Fibroblast of mammary gland (primary cell): ENCODE data around the gene SLC30A5.

Experiments used
- DNase-seq: peaks from one replicate; pipeline ENCODE4 v3.0.0-alpha.2; 2010; ENCODE audit warnings: low read depth
- H3K4me3 ChIP-seq: 2 replicates; pipeline ENCODE4 v1.5.1; 2011; ENCODE audit warnings: low read depth, mild to moderate bottlenecking, low read length, moderate library complexity; ENCODE audit not compliant: control insufficient read depth
- CTCF ChIP-seq: conservative IDR thresholded peaks from 2 replicates; pipeline ENCODE4 v1.5.1; 2011; ENCODE audit warnings: low read depth, low read length, inconsistent platforms; ENCODE audit not compliant: control insufficient read depth, insufficient read depth

SLC30A5 gene

GRCh38 chr5:69052181-69052580 is 41.6 kb upstream of the SLC30A5 start:
- no peak for TF ChIP-seq CTCF
- H3K4me3 ChIP-seq, result no peak overlapping the region

GRCh38 chr5:69074664-69075521 is 18.9 kb upstream of the SLC30A5 start:
- no peak for DNase-seq
- H3K4me3 ChIP-seq, result no peak overlapping the region
- no peak for TF ChIP-seq CTCF

More at GRCh38 chr5:69052181-69052580, 41.6 kb upstream of the SLC30A5 start:
- no peak for DNase-seq

GRCh38 chr5:69075522-69076179 is 18.2 kb upstream of the SLC30A5 start:
- H3K4me3 ChIP-seq, result no peak overlapping the region
- DNase-seq, result no peak
- TF ChIP-seq CTCF, result no peak

- TF ChIP-seq CTCF, result no peak
- no peak overlapping the region for H3K4me3 ChIP-seq
- peak; percentile 11 for DNase-seq
Observed at GRCh38 chr5:69078921-69079540, 14.8 kb upstream of the SLC30A5 start.

DNA sequence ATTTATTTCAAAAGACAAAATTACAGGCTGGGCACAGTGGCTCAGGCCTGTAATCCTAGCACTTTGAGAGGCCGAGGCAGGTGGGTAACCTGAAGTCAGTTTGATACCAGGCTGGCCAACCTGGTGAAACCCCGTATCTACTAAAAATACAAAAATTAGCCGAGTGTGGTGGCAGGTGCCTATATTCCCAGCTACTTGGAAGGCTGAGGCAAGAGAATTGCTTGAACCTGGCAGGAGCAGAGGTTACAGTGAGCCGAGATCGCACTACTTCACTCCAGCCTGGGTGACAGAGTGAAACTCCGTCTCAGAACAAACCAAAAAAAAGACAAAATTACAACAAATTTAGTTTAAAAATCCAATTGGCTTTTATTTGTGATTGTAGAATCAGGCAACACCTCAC is 14.3 kb upstream of the SLC30A5 start:
- no peak for DNase-seq
- no peak overlapping the region for H3K4me3 ChIP-seq
- TF ChIP-seq CTCF, result no peak

GRCh38 chr5:69083412-69083811 is 10.4 kb upstream of the SLC30A5 start:
- H3K4me3 ChIP-seq, result no peak overlapping the region
- no peak for TF ChIP-seq CTCF
- no peak for DNase-seq
